Measurements from ENCODE around the gene NHEJ1. TPM values are rescaled to one million over a fixed set of nuclear protein-coding genes. Genes with fewer than 3 reads are reported as not detected.

NHEJ1 gene
- total RNA-seq, 5 donors from 2014 or later (not counting 1 experiment from before 2014, with no cell fraction given), result 17.3 to 21.1 (median 18.2) TPM

DNA sequence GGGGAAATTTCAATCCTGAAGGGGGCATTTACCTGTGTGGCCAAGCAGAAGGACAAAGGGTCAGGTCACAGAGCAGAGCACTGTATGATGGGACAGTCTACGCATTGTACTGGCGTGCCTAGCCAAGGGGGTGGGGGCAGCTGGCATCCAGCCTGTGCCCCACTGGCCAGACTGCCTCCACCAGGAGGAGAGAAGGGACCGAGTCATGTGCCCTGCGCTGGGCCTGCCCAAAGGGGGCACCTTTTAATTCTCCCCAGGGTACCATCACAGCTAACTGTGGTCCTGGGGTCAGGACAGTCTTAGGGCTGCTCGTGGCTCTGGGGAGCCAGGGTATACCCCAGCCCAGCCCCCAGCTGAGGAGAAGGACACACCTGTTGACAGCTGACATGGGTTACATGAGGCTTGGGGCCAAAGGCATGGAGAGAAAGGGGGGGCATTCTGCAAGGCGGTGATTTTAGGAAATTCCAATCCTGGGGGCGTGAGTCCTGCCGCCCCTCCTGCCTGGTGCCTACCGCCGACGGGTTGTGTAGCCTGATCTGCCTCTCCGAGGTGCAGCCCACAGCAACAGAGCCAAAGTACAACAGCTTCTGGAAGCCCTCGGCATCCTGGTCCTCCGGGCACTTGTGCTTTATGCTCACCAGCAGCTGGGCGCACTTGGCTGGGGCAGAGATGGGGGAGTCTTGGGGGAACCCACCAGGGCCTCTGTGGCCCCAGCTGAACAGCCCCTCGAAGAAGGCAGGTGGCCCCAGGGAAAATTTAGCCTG, 130.3 kb downstream of the NHEJ1 start:
- CTCF ChIA-PET, result interaction anchor here (0.6 to 1.7 kb wide), 25 partner anchors 8 to 154 kb away, joined by 3 to 23 read pairs (median 3); partner anchors contain the start of gene CFAP65 (in 1 of the 2)
- no peak overlapping the region for H3K27ac Mint-ChIP-seq
- H3K27me3 Mint-ChIP-seq, result peaks cover 27 to 35% of the 10 kb centered on the region in 2 donors
- Histone ChIP-seq H3K27ac (ENCODE audit: low read length) (no peak overlapping the region), H3K27me3 (replicated peaks in 1 of 2; ENCODE audit: control insufficient read depth in 2 of 2, extremely low read depth in 1 of 2, insufficient read depth in 2 of 2, low read length in 1 of 2) (peaks cover 0 to 54% of the 10 kb centered on the region in 2 experiments), H3K4me3 (ENCODE audit: control insufficient read depth in 1 of 2, extremely low read depth in 1 of 2, low read length in 1 of 2) (no peak overlapping the region), H3K4me1 (ENCODE audit: control insufficient read depth in 1 of 2, extremely low read depth in 1 of 2, insufficient read depth in 2 of 2, low read length in 2 of 2) (no peaks in the 10 kb centered on the region), H3K36me3 (ENCODE audit: control insufficient read depth in 2 of 2, extremely low read depth in 1 of 2, insufficient read depth in 1 of 2, low read length in 1 of 2) (no peaks in the 10 kb centered on the region), H3K9me3 (no peaks in the 10 kb centered on the region)
- H3K4me1 Mint-ChIP-seq, result no peaks in the 10 kb centered on the region
- no peaks in the 10 kb centered on the region for H3K9me3 Mint-ChIP-seq
- ATAC-seq (replicated peaks in 1 of 4) (no peak), DNase-seq (no peak)
- H3K36me3 Mint-ChIP-seq, result no peaks in the 10 kb centered on the region
- WGBS (ENCODE audit: insufficient coverage), result 72% methylated on average over 14 of the region's 16 CpGs
- no peak overlapping the region for H3K4me3 Mint-ChIP-seq
- POLR2A ChIA-PET, result no interaction called here

GRCh38 chr2:219029829-219030165, 130.8 kb downstream of the NHEJ1 start:
- Histone ChIP-seq H3K36me3 (ENCODE audit: control insufficient read depth in 2 of 2, extremely low read depth in 1 of 2, insufficient read depth in 1 of 2, low read length in 1 of 2) (no peaks in the 10 kb centered on the region), H3K4me3 (ENCODE audit: control insufficient read depth in 1 of 2, extremely low read depth in 1 of 2, low read length in 1 of 2) (no peak overlapping the region), H3K27ac (ENCODE audit: low read length) (no peak overlapping the region), H3K4me1 (ENCODE audit: control insufficient read depth in 1 of 2, extremely low read depth in 1 of 2, insufficient read depth in 2 of 2, low read length in 2 of 2) (no peaks in the 10 kb centered on the region), H3K9me3 (no peaks in the 10 kb centered on the region), H3K27me3 (replicated peaks in 1 of 2; ENCODE audit: control insufficient read depth in 2 of 2, extremely low read depth in 1 of 2, insufficient read depth in 2 of 2, low read length in 1 of 2) (peaks cover 0 to 52% of the 10 kb centered on the region in 2 experiments)
- ChIA-PET POLR2A (no interaction called here), CTCF (interaction anchor here (0.5 to 1.7 kb wide), 26 partner anchors 8 to 617 kb away, joined by 3 to 23 read pairs (median 3); partner anchors contain the start of gene CFAP65 (in 1 of the 2))
- no peak overlapping the region for H3K27ac Mint-ChIP-seq
- WGBS (ENCODE audit: insufficient coverage), result 48% methylated on average over 8 of the region's 9 CpGs
- no peaks in the 10 kb centered on the region for H3K9me3 Mint-ChIP-seq
- DNase-seq (peak; percentile 44 to 86 (median 68)), ATAC-seq (replicated peaks in 1 of 4) (peak; percentile 79 to 84 (median 82))
- no peaks in the 10 kb centered on the region for H3K36me3 Mint-ChIP-seq
- H3K4me1 Mint-ChIP-seq, result no peaks in the 10 kb centered on the region
- no peak overlapping the region for H3K4me3 Mint-ChIP-seq
- peaks cover 27 to 34% of the 10 kb centered on the region in 2 donors for H3K27me3 Mint-ChIP-seq

GRCh38 chr2:219028996-219029828, 131.4 kb downstream of the NHEJ1 start:
- Histone ChIP-seq H3K9me3 (no peaks in the 10 kb centered on the region), H3K4me3 (ENCODE audit: control insufficient read depth in 1 of 2, extremely low read depth in 1 of 2, low read length in 1 of 2) (no peak overlapping the region), H3K4me1 (ENCODE audit: control insufficient read depth in 1 of 2, extremely low read depth in 1 of 2, insufficient read depth in 2 of 2, low read length in 2 of 2) (no peaks in the 10 kb centered on the region), H3K36me3 (ENCODE audit: control insufficient read depth in 2 of 2, extremely low read depth in 1 of 2, insufficient read depth in 1 of 2, low read length in 1 of 2) (no peaks in the 10 kb centered on the region), H3K27me3 (replicated peaks in 1 of 2; ENCODE audit: control insufficient read depth in 2 of 2, extremely low read depth in 1 of 2, insufficient read depth in 2 of 2, low read length in 1 of 2) (peaks cover 0 to 52% of the 10 kb centered on the region in 2 experiments), H3K27ac (ENCODE audit: low read length) (no peak overlapping the region)
- peak in 2 of 4 experiments; percentile 14 to 23 for ATAC-seq (replicated peaks in 1 of 4)
- ChIA-PET POLR2A (no interaction called here), CTCF (interaction anchor here (0.5 to 1.7 kb wide), 28 partner anchors 9 to 618 kb away, joined by 3 to 23 read pairs (median 4); partner anchors contain the start of gene CFAP65 (in 2 of the 2))
- H3K4me3 Mint-ChIP-seq, result no peak overlapping the region
- WGBS (ENCODE audit: insufficient coverage), result 76% methylated on average over 12 of the region's 13 CpGs
- H3K36me3 Mint-ChIP-seq, result no peaks in the 10 kb centered on the region
- no peaks in the 10 kb centered on the region for H3K9me3 Mint-ChIP-seq
- DNase-seq, result no peak
- H3K27ac Mint-ChIP-seq, result no peak overlapping the region
- peaks cover 23 to 29% of the 10 kb centered on the region in 2 donors for H3K27me3 Mint-ChIP-seq
- no peaks in the 10 kb centered on the region for H3K4me1 Mint-ChIP-seq

DNA sequence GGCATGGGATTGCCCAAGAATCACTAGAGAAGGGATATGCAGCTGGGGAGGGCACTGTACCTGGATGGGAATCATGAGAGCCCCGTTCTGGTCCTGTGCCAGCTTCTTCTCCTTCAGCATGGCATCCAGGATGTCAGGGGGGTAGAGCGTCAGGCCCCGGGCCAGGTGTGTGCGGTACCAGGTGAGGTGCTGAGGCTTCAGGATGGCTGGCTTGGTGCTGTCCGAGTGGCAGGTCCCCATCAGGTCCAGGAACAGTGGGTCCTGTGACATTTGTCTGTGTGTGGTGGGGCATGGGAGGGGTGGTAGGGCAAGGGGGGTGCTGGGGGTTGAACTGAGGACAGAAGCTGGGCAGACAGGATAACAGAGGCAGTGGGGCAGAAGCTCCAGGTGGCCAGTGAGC, 132.5 kb downstream of the NHEJ1 start:
- Histone ChIP-seq H3K9me3 (no peaks in the 10 kb centered on the region), H3K4me1 (ENCODE audit: control insufficient read depth in 1 of 2, extremely low read depth in 1 of 2, insufficient read depth in 2 of 2, low read length in 2 of 2) (no peaks in the 10 kb centered on the region), H3K27ac (ENCODE audit: low read length) (no peak overlapping the region), H3K36me3 (ENCODE audit: control insufficient read depth in 2 of 2, extremely low read depth in 1 of 2, insufficient read depth in 1 of 2, low read length in 1 of 2) (no peaks in the 10 kb centered on the region), H3K27me3 (replicated peaks in 1 of 2; ENCODE audit: control insufficient read depth in 2 of 2, extremely low read depth in 1 of 2, insufficient read depth in 2 of 2, low read length in 1 of 2) (peaks cover 0 to 54% of the 10 kb centered on the region in 2 experiments), H3K4me3 (ENCODE audit: control insufficient read depth in 1 of 2, extremely low read depth in 1 of 2, low read length in 1 of 2) (no peak overlapping the region)
- Mint-ChIP-seq H3K9me3 (no peaks in the 10 kb centered on the region), H3K36me3 (no peaks in the 10 kb centered on the region), H3K4me1 (no peaks in the 10 kb centered on the region), H3K4me3 (no peak overlapping the region), H3K27ac (no peak overlapping the region), H3K27me3 (peaks cover 15 to 23% of the 10 kb centered on the region in 2 donors)
- DNase-seq (no peak), ATAC-seq (replicated peaks in 1 of 4) (no peak)
- 73% methylated on average over 5 of the region's 5 CpGs for WGBS (ENCODE audit: insufficient coverage)
- ChIA-PET POLR2A (no interaction called here), CTCF (interaction anchor here (0.7 to 1.5 kb wide), 8 partner anchors 13 to 1693 kb away, joined by 3 to 4 read pairs (median 4); partner anchors contain the start of gene CFAP65 (in 1 of the 2))

- POLR2A ChIA-PET, result no interaction called here
These were observed 133.0 kb downstream of the NHEJ1 start for GRCh38 chr2:219027511-219028055.

GRCh38 chr2:219026946-219027345, 133.7 kb downstream of the NHEJ1 start:
- no peak overlapping the region for H3K27ac ChIP-seq (ENCODE audit: low read length)
- no peaks in the 10 kb centered on the region for H3K36me3 ChIP-seq (ENCODE audit: control insufficient read depth in 2 of 2, extremely low read depth in 1 of 2, insufficient read depth in 1 of 2, low read length in 1 of 2)
- no peak overlapping the region for H3K4me3 Mint-ChIP-seq
- ChIA-PET CTCF (interaction anchor here (0.7 to 1.5 kb wide), 3 partner anchors 31 to 128 kb away, joined by 3 read pairs; no protein-coding TSS in a partner anchor), POLR2A (no interaction called here)
- ATAC-seq (replicated peaks in 1 of 4) (no peak), DNase-seq (no peak)
- H3K36me3 Mint-ChIP-seq, result no peaks in the 10 kb centered on the region
- no peaks in the 10 kb centered on the region for H3K4me1 Mint-ChIP-seq
- no peak overlapping the region for H3K27ac Mint-ChIP-seq
- 77% methylated on average over 5 of the region's 7 CpGs for WGBS (ENCODE audit: insufficient coverage)
- no peak overlapping the region for H3K4me3 ChIP-seq (ENCODE audit: control insufficient read depth in 1 of 2, extremely low read depth in 1 of 2, low read length in 1 of 2)
- no peaks in the 10 kb centered on the region for H3K9me3 ChIP-seq
- no peaks in the 10 kb centered on the region for H3K9me3 Mint-ChIP-seq
- H3K4me1 ChIP-seq (ENCODE audit: control insufficient read depth in 1 of 2, extremely low read depth in 1 of 2, insufficient read depth in 2 of 2, low read length in 2 of 2), result no peaks in the 10 kb centered on the region
- H3K27me3 Mint-ChIP-seq, result peaks cover 7 to 21% of the 10 kb centered on the region in 2 donors
- H3K27me3 ChIP-seq (replicated peaks in 1 of 2; ENCODE audit: control insufficient read depth in 2 of 2, extremely low read depth in 1 of 2, insufficient read depth in 2 of 2, low read length in 1 of 2), result peaks cover 0 to 48% of the 10 kb centered on the region in 2 experiments

More at GRCh38 chr2:219027511-219028055, 133.0 kb downstream of the NHEJ1 start:
- ATAC-seq (replicated peaks in 1 of 4), result no peak
- DNase-seq, result no peak
- Histone ChIP-seq H3K4me3 (ENCODE audit: control insufficient read depth in 1 of 2, extremely low read depth in 1 of 2, low read length in 1 of 2) (no peak overlapping the region), H3K27ac (ENCODE audit: low read length) (no peak overlapping the region), H3K4me1 (ENCODE audit: control insufficient read depth in 1 of 2, extremely low read depth in 1 of 2, insufficient read depth in 2 of 2, low read length in 2 of 2) (no peaks in the 10 kb centered on the region), H3K36me3 (ENCODE audit: control insufficient read depth in 2 of 2, extremely low read depth in 1 of 2, insufficient read depth in 1 of 2, low read length in 1 of 2) (no peaks in the 10 kb centered on the region), H3K27me3 (replicated peaks in 1 of 2; ENCODE audit: control insufficient read depth in 2 of 2, extremely low read depth in 1 of 2, insufficient read depth in 2 of 2, low read length in 1 of 2) (peaks cover 0 to 52% of the 10 kb centered on the region in 2 experiments), H3K9me3 (no peaks in the 10 kb centered on the region)
- CTCF ChIA-PET, result interaction anchor here (0.7 to 1.5 kb wide), 6 partner anchors 13 to 1692 kb away, joined by 3 to 4 read pairs (median 4); partner anchors contain the start of gene CFAP65 (in 1 of the 2)
- Mint-ChIP-seq H3K36me3 (no peaks in the 10 kb centered on the region), H3K9me3 (no peaks in the 10 kb centered on the region), H3K27ac (no peak overlapping the region), H3K27me3 (peaks cover 13 to 24% of the 10 kb centered on the region in 2 donors), H3K4me3 (no peak overlapping the region), H3K4me1 (no peaks in the 10 kb centered on the region)
- WGBS (ENCODE audit: insufficient coverage), result 88% methylated on average over 17 of the region's 22 CpGs
